Fibroblast of lung (primary cell): ENCODE results near the gene ARPIN. TPM values are rescaled to one million over a fixed set of nuclear protein-coding genes. Genes with fewer than 3 reads are reported as not detected.
"Not testable (repeated sequence)": the region's sequence is repeated elsewhere in the genome, so short reads cannot be mapped to it uniquely, and the experiment has no call there.

Experiments used
- DNase-seq, 2 donors: peaks; one replicate each; pipeline versions ENCODE4 v3.0.0 to v3.0.0-alpha.2; 2010; ENCODE audit warnings: low read depth in 2 of 2
- H2AFZ ChIP-seq: 2 replicates; pipeline ENCODE4 v1.5.1; 2012; ENCODE audit warnings: low read length, control low read depth, inconsistent platforms
- H3K27ac ChIP-seq: 2 replicates; pipeline ENCODE4 v1.5.1; 2011; ENCODE audit warnings: low read length, control low read depth; ENCODE audit not compliant: insufficient read depth
- H3K27me3 ChIP-seq: 2 replicates; pipeline ENCODE4 v1.5.1; 2011; ENCODE audit warnings: mild to moderate bottlenecking, low read length; ENCODE audit not compliant: control insufficient read depth, insufficient read depth
- H3K36me3 ChIP-seq: 2 replicates; pipeline ENCODE4 v1.5.1; 2011; ENCODE audit warnings: low read length; ENCODE audit not compliant: control insufficient read depth, insufficient read depth
- H3K4me1 ChIP-seq: 2 replicates; pipeline ENCODE4 v1.5.1; 2011; ENCODE audit warnings: low read length; ENCODE audit not compliant: control insufficient read depth, insufficient read depth; ENCODE audit errors: extremely low read depth
- H3K4me2 ChIP-seq: 2 replicates; pipeline ENCODE4 v1.5.1; 2011; ENCODE audit warnings: low read length, control low read depth; ENCODE audit not compliant: insufficient read depth; ENCODE audit errors: extremely low read depth
- H3K4me3 ChIP-seq, 4 experiments: fragments of 200-600 bp in 1 of 4; sonication (generic) in 1 of 4; replicated peaks in 1 of 4; 2 replicates each; pipeline ENCODE4 v1.5.1; 2011 to 2016; ENCODE audit warnings: low read length in 4 of 4, low read depth in 3 of 4, mild to moderate bottlenecking in 3 of 4, control low read depth in 2 of 4, inconsistent platforms in 1 of 4, mixed read lengths in 1 of 4; ENCODE audit not compliant: insufficient read depth in 1 of 4; ENCODE audit errors: control extremely low read depth in 1 of 4
- H3K79me2 ChIP-seq: 2 replicates; pipeline ENCODE4 v1.5.1; 2012; ENCODE audit warnings: mild to moderate bottlenecking, low read length, inconsistent platforms; ENCODE audit not compliant: control insufficient read depth, insufficient read depth
- H3K9ac ChIP-seq: 2 replicates; pipeline ENCODE4 v1.5.1; 2011; ENCODE audit warnings: mild to moderate bottlenecking, low read length, control low read depth; ENCODE audit not compliant: insufficient read depth
- H3K9me3 ChIP-seq: 2 replicates; pipeline ENCODE4 v1.5.1; 2012; ENCODE audit warnings: low read depth, low read length; ENCODE audit not compliant: control insufficient read depth, insufficient read depth
- H4K20me1 ChIP-seq: 2 replicates; pipeline ENCODE4 v1.5.1; 2011; ENCODE audit warnings: low read length; ENCODE audit not compliant: control insufficient read depth, insufficient read depth; ENCODE audit errors: extremely low read depth
- EZH2 ChIP-seq: IDR thresholded peaks from 2 replicates; pipeline ENCODE4 v1.5.1; 2012; ENCODE audit warnings: low read length, control low read depth, mild to moderate bottlenecking; ENCODE audit errors: missing control alignments
- polyA plus RNA-seq, 2 donors: library from polyadenylated mRNA; depleted of rRNA in 1 of 2; stranded (reverse) in 1 of 2; unstranded in 1 of 2; fragments of >200 nt; gene quantifications; 2 replicates each; pipeline ENCODE4 v1.2.1, GENCODE V29; 2011 to 2012; ENCODE audit warnings: missing spikeins in 1 of 2
- total RNA-seq: library from RNA; depleted of rRNA; stranded (reverse); fragments of >200 nt; gene quantifications from 2 replicates; pipeline ENCODE4 v1.2.1, GENCODE V29; 2014
- TF ChIP-seq, protein P1 (sequence below), 2 donors: IDR thresholded peaks in 1 of 2; conservative IDR thresholded peaks in 1 of 2; 1 replicate in 1 of 2; 2 replicates in 1 of 2; pipeline ENCODE4 v1.5.1; 2011 to 2012; ENCODE audit warnings: low read length in 2 of 2, control low read depth in 1 of 2, inconsistent platforms in 1 of 2, low read depth in 1 of 2, mild to moderate bottlenecking in 1 of 2

The ARPIN gene
- total and polyA plus RNA-seq, 2 donors (not counting 1 experiment from before 2014, with no cell fraction given), result 13.2 to 13.4 TPM

DNA sequence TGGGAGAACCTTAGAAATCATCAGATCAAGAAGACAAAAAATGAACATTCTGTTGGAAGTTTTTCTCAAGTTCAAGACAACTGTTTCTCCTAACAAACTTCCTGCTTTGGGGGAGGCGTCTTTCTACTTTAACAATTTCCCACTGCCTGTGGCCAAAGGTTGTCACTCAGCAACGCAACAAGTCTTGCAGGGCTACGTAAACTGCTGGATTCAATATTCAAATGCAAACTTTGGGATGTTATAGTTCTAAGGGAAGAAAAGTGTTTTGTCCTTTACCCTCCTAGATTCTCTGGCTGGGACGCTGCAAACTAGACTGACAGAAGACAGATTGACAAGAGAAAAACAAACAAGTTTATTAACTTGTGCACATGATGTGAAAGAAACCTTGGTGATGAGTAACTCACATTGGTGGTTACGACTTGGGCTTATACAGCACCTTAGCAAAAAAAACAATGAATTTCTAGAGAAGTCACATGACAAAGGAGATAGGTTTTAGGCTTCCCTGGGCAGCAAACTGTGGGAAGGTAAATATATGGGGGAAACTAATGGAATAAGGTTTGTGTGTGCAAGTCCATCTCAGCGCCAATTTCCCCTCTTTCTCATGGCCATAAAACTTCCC lies 34.0 kb upstream of the ARPIN start:
- Histone ChIP-seq H3K27me3 (no peaks in the 10 kb centered on the region), H3K9me3 (no peaks in the 10 kb centered on the region), H3K4me3 (no peak overlapping the region), H3K36me3 (no peaks in the 10 kb centered on the region), H3K4me1 (no peaks in the 10 kb centered on the region), H3K4me2 (no peak overlapping the region), H3K27ac (no peak overlapping the region), H3K9ac (no peak overlapping the region), H4K20me1 (no peaks in the 10 kb centered on the region), H3K79me2 (no peaks in the 10 kb centered on the region), H2AFZ (no peak overlapping the region)
- DNase-seq, result no peak
- TF ChIP-seq EZH2, result no peak
- TF ChIP-seq, protein P1, sequence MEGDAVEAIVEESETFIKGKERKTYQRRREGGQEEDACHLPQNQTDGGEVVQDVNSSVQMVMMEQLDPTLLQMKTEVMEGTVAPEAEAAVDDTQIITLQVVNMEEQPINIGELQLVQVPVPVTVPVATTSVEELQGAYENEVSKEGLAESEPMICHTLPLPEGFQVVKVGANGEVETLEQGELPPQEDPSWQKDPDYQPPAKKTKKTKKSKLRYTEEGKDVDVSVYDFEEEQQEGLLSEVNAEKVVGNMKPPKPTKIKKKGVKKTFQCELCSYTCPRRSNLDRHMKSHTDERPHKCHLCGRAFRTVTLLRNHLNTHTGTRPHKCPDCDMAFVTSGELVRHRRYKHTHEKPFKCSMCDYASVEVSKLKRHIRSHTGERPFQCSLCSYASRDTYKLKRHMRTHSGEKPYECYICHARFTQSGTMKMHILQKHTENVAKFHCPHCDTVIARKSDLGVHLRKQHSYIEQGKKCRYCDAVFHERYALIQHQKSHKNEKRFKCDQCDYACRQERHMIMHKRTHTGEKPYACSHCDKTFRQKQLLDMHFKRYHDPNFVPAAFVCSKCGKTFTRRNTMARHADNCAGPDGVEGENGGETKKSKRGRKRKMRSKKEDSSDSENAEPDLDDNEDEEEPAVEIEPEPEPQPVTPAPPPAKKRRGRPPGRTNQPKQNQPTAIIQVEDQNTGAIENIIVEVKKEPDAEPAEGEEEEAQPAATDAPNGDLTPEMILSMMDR (conservative IDR thresholded peaks at IDR 0.05 in 1 of 2, IDR thresholded peaks at IDR 0.05 in 1 of 2; ENCODE audit: low read depth in 1 of 2, low read length in 2 of 2), result no peak

DNA sequence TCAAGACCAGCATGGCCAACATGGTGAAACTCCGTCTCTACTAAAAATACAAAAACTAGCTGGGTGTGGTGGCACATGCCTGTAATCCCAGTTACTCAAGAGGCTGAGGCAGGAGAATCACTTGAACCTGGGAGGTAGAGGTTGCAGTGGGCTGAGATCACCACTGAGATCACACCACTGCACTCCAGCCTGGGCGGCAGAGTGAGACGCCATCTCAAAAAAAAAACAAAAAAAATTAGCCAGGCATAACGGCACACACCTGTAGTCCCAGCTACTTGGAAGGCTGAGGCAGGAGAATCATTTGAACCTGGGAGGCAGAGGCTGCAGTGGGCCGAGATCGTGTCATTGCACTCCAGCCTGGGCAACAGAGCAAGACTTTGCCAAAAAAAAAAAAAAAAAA lies 31.0 kb upstream of the ARPIN start:
- H3K4me2 ChIP-seq, H3K9me3 ChIP-seq, H3K27ac ChIP-seq, H3K4me3 ChIP-seq, H3K4me1 ChIP-seq, H3K9ac ChIP-seq, H3K79me2 ChIP-seq, DNase-seq, H4K20me1 ChIP-seq, H3K27me3 ChIP-seq, H2AFZ ChIP-seq, H3K36me3 ChIP-seq: not testable (repeated sequence)

DNA sequence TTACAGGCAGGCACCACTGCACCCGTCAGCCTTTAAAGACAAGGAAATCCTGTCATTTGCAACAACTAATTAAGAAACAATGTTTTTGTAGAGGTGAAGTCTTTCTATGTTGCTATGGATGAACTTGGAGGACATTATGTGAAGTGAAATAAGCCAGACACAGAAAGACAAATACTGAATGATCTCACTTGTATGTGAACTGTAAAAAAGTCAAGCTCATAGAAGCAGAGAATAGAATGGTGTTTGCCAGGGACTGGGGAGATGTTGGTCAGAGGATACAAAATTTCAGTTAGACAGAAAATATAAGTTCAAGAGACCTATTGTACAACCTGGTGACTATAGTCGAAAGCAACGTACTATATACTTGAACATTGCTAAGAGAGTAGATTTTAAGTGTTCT lies 27.2 kb upstream of the ARPIN start:
- Histone ChIP-seq H3K4me2 (no peak overlapping the region), H3K79me2 (no peaks in the 10 kb centered on the region), H3K4me3 (no peak overlapping the region), H3K36me3 (no peaks in the 10 kb centered on the region), H4K20me1 (no peaks in the 10 kb centered on the region), H3K9me3 (no peaks in the 10 kb centered on the region), H3K27ac (no peak overlapping the region), H3K9ac (no peak overlapping the region), H3K4me1 (no peaks in the 10 kb centered on the region), H3K27me3 (peaks cover 4% of the 10 kb centered on the region), H2AFZ (no peak overlapping the region)
- no peak for DNase-seq
- TF ChIP-seq, protein P1 (conservative IDR thresholded peaks at IDR 0.05 in 1 of 2, IDR thresholded peaks at IDR 0.05 in 1 of 2; ENCODE audit: low read depth in 1 of 2, low read length in 2 of 2), result no peak
- no peak for TF ChIP-seq EZH2

DNA sequence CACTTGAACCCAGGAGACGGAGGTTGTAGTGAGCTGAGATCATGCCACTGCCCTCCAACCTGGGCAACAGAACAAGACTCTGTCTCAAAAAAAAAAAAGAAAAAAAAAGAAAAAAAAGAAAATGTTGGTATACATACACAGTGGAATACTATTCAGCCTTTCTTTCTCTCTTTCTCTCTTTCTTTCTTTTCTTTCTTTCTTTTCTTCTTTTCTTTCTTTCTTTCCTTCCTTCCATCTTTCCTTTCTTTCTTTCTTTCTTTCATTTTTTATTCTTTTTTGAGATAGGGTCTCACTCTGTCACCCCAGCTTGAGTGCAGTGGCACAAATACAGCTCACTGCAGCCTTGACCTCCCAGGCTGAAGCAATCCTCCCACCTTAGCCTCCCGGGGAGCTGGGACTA lies 26.6 kb upstream of the ARPIN start:
- H3K4me2 ChIP-seq, H3K9ac ChIP-seq, DNase-seq, H3K4me1 ChIP-seq, H3K9me3 ChIP-seq, H3K27me3 ChIP-seq, H3K79me2 ChIP-seq, H4K20me1 ChIP-seq, H2AFZ ChIP-seq, H3K36me3 ChIP-seq, H3K27ac ChIP-seq, H3K4me3 ChIP-seq: not testable (repeated sequence)
